ENCODE measurements around the gene SHCBP1L.
A peak's percentile ranks its signal among the peaks of the same experiment; 100 is the strongest.
"Not testable (repeated sequence)": the region's sequence is repeated elsewhere in the genome, so short reads cannot be mapped to it uniquely, and the experiment has no call there.

Gene SHCBP1L

DNA sequence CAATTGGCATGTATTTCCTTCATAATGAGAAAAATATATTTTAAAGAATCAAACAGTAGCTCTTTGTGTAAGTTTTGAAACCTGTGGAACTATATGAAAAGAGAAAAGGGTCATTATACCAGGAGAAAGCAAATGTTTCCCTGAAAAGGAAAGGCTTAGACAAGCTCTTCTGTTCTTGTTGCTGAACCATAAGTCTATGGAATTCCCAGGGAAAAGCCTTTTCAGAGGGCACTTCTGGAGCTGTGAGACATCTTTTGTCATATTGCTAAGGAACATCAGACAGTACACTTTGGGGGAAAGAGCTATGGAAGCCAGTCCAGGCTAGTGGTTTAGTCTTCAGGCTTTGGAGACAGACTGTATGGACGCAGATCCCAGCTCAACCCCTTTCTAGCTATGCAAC lies 12.1 kb upstream of the SHCBP1L start:
- no peak for DNase-seq (ENCODE audit: low spot score)

DNA sequence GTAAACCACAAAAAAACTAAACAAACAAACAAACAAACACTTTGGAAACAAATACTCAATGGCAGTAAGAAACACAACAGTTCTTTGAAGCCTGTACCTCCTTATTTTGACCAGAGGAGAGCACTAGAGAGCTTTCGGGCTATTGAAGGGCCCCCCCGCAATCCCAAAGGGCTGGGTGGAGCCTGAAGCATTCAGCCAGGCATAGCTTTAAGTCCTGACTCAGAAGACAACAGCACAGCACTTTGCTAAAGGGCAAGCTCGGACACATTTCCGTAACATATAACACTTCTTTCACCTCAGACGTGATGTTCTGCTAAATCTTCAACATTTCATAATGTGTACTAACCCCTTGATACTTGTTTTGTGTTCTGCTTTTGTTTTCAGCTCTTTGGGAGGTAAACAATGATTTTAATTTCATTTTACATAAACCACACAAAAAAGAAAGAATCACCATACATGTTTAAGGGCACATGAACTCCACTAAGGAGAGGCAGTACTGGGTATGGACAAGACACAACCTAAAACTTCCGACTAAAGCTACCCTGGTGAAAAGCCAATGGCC lies 9.7 kb upstream of the SHCBP1L start:
- peak; percentile 85 for DNase-seq (ENCODE audit: low spot score)

- DNase-seq (ENCODE audit: low spot score): no peak
These were observed 7.1 kb upstream of the SHCBP1L start for GRCh38 chr1:182960046-182960445.

DNA sequence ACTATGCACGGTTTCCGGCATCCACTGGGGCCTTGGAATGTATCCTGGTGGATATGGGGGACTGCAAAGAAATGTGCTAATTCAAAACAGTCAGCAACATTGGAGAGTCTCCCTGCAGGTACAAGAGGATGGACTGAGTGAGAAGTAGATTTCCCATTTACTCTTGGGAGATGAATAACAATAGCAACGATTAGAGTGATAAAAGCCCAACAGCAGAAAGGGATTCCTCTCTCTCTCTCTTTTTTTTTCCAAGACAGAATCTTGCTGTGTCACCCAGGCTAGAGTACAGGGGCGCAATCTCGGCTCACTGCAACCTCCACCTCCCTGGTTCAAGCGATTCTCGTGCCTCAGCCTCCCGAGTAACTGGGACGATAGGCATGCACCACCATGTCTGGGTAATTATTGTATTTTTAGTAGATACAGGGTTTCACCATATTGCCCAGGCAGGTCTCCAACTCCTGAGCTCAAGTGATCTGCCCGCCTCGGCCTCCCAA lies 5.0 kb upstream of the SHCBP1L start:
- DNase-seq (ENCODE audit: low spot score): no peak

DNA sequence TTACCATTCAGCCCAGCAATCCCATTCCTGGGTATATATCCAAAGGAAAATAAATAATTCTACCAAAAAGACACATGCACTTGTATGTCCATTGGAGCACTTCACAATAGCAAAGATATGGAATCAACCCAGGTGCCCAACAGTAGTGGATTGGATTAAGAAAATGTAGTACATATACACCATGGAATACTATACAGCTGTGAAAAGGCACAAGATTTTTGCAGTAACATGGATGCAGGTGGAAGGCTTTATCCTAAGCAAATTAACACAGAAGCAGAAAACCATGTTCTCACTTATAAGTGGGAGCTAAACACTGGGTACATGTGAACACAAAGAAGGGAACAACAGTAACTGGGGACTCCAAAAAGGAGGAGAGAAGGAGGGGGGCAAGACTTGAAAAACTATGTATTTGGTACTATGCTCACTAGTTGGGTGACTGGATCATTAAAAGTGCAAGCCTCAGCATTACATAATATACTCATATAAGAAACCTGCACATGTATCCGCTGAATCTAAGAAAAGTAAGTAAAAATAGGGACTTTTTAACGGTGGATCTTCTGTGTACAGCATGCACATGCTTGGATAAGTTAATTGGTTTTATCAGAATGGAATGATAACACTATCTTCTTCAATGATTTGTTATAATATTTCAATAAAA lies 3.9 kb upstream of the SHCBP1L start:
- DNase-seq (ENCODE audit: low spot score): no peak

GRCh38 chr1:182955596-182956588 lies 2.9 kb upstream of the SHCBP1L start:
- DNase-seq (ENCODE audit: low spot score): peak; percentile 89

- DNase-seq (ENCODE audit: low spot score): no peak
These were observed 860 bp upstream of the SHCBP1L start for GRCh38 chr1:182953826-182954225.

GRCh38 chr1:182943336-182943735 lies 9.6 kb downstream of the SHCBP1L start:
- DNase-seq (ENCODE audit: low spot score): not testable (repeated sequence)

GRCh38 chr1:182942145-182942544 lies 10.8 kb downstream of the SHCBP1L start:
- not testable (repeated sequence) for DNase-seq (ENCODE audit: low spot score)

DNA sequence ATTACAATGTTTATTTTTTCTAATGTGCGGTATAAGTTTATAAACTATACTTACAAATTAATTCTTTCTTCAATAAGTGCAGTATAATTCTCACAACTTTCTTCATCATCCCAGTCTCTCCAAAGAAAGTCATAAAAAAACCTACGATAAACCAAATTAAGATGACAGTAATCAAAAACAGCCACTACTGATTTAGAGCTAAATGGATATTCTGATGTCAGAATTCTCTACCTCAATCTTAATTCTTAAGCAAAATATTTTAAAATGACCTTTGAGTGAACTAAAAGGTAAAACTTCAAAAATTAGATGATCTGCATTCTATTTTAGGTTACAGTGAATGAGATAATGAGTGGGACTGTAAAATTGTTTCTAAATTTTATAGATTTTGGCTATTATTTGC lies 13.6 kb downstream of the SHCBP1L start:
- no peak for DNase-seq (ENCODE audit: low spot score)

DNA sequence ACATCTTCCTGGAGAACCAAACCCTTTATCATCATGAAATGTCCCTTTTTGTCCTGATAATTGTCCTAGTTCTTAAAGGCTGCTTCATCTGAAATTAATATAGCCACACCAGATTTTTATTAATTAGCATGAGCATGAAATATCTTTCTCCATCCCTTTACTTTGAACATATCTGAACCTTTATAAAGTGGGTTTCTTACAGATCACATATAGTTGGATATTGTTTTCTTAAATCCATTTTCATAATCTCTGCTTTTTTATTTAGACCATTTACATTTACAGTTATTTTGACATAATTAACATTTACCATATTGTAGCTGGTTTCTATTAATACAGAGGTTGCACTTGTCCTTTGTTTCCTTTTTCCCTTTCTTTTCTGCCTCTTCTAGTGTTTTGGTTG lies 17.2 kb downstream of the SHCBP1L start:
- DNase-seq (ENCODE audit: low spot score): no peak

DNA sequence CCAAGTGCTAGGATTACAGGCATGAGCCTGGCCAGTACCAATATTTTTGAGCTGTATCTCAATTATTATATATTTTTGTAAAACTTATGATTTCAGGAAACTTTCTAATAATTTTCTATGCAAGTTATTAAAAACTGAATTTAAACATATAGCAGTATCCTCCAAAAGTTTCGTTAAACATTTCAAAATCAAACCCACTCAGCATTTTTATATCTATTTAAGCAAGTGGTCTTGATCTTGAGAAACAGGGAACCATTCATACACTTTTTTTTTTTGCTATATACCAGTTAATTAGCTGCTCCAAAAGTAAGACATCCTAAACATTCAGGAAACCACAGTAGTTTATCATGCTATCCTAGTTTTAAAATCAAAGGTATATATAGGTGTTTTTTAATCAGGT lies 22.0 kb downstream of the SHCBP1L start:
- DNase-seq (ENCODE audit: low spot score): no peak

- no peak for DNase-seq (ENCODE audit: low spot score)
These were observed 25.1 kb downstream of the SHCBP1L start for GRCh38 chr1:182927693-182928433.

DNA sequence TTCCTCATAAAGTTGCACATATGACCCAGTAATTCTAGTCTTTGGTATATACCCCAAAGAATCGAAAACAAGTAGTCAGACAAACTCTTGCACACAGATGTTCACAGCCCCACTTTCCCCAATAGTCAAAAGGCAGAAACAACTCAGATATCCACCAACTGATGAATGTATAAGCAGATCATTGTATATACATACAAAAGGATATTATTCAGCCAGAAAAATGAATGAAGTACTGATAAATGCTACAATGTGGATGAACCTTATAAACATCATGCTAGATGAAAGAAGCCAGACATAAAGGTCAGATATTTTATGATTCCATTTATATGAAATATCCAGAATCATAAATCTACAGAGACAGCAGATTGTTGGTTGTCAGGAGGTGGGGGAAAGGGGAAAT lies 27.3 kb downstream of the SHCBP1L start:
- DNase-seq (ENCODE audit: low spot score): no peak

DNA sequence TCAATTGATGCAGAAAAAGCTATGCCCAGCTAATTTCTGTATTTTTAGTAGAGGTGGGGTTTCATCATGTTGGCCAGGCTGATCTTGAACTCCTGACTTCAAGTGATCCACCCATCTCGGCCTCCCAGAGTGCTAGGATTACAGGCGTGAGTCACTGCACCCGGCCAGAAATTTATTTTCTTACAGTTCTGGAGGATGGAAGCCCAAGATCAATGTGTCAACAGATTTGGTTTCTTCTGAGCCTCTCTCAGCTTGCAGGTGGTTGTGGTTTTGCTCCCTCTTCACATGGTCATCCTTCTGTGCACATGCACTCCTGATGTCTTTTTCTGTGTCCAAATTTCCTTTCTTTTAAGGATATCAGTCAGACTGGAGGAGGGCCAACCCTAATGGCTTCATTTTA lies 35.6 kb downstream of the SHCBP1L start:
- no peak for DNase-seq (ENCODE audit: low spot score)

GRCh38 chr1:182913401-182913800 lies 39.6 kb downstream of the SHCBP1L start:
- DNase-seq (ENCODE audit: low spot score): no peak

DNA sequence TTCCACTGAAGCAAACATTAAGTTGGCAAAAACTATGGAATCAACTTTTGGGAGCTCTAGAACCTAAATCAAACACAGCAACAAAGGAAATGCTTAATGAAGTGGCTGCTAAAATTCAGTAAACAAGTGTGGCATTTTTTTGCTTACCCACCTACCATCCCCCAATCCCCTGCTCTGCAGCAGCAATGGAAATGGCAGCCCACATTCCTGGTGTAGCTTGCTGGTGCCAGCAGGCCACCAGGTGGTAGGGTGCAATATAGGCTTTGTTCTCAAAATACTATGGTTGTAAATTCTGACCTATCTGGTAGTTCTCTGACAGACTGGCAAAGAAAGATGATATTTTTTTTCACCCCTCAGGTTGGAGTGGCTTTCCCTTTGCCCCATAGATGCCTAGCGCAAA lies 42.8 kb downstream of the SHCBP1L start:
- no peak for DNase-seq (ENCODE audit: low spot score)

- DNase-seq (ENCODE audit: low spot score): no peak
These were observed 43.4 kb downstream of the SHCBP1L start for GRCh38 chr1:182909578-182909977.

- no peak for DNase-seq (ENCODE audit: low spot score)
These were observed 47.6 kb downstream of the SHCBP1L start for GRCh38 chr1:182905321-182905720.

DNA sequence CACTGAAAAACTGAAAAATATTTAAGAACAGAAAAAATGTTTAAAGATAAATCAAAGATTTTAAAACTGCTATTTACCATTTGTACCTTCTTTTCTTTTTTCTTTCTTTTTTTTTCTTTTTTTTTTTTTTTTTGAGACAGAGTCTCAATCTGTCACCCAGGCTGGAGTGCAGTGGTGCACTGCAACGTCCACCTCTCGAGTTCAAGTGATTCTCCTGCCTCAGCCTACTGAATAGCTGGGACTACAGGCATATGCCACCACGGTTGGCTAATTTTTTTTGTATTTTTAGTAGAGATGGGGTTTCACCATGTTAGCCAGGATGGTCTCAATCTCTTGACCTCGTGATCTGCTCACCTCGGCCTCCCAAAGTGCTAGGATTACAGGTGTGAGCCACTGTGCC lies 51.0 kb downstream of the SHCBP1L start:
- not testable (repeated sequence) for DNase-seq (ENCODE audit: low spot score)

GRCh38 chr1:182897696-182898095 lies 55.3 kb downstream of the SHCBP1L start:
- DNase-seq (ENCODE audit: low spot score): no peak

All from hepatic stellate cell (primary cell).